Activated naive CD4-positive, alpha-beta T cell treated with Interleukin-2 at 50 U/mL for 16 hours (primary cell): ENCODE results near the gene ALG1L2.
A peak's percentile ranks its signal among the peaks of the same experiment; 100 is the strongest.
"Not testable (repeated sequence)": the region's sequence is repeated elsewhere in the genome, so short reads cannot be mapped to it uniquely, and the experiment has no call there.

Source experiments
- DNase-seq: peaks from one replicate; pipeline ENCODE4 v3.0.0-alpha.2; 2020

ALG1L2 gene

DNA sequence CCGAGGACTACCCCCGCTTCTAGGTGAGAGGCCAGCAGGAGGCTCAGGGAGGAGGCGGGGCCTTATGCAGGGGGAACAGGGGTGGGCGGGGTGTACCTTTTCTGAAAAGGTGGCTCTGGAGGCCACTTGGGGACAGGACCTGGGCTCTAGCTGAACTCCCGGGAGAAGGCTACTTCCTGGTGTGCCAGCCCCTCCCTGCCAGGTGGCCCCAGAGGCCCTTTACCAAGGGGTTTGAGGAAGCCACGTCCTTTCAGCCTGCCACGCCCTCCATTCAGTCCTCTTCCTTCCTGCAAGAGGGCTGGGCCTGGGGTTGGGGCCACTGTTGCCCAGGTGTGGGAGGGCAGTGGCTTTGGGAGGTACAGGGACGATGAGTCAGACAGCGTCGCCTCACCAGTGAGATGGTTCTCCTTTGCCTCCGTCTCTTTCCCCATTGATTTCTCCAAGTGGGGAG lies 12.9 kb downstream of the ALG1L2 start:
- peak; percentile 49 for DNase-seq

DNA sequence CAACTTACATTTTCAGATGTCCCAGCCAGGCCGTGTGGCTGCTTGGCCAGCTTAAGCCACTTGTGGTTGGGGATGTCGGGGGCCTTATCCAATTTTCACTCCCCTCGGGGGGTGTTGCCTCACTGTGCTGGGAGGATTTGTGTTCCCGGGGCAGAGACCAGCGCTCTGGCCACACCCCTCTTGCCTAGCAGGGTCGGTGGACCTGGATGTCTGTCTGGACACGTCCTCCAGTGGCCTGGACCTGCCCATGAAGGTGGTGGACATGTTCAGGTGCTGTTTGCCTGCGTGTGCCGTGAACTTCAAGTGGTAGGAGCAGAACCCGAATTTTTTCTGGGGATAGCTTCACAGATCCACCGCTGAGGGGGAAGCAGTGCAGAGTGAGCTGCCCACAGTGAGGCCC lies 14.2 kb downstream of the ALG1L2 start:
- DNase-seq: not testable (repeated sequence)

GRCh38 chr3:130097096-130097495 lies 15.5 kb downstream of the ALG1L2 start:
- DNase-seq: not testable (repeated sequence)

DNA sequence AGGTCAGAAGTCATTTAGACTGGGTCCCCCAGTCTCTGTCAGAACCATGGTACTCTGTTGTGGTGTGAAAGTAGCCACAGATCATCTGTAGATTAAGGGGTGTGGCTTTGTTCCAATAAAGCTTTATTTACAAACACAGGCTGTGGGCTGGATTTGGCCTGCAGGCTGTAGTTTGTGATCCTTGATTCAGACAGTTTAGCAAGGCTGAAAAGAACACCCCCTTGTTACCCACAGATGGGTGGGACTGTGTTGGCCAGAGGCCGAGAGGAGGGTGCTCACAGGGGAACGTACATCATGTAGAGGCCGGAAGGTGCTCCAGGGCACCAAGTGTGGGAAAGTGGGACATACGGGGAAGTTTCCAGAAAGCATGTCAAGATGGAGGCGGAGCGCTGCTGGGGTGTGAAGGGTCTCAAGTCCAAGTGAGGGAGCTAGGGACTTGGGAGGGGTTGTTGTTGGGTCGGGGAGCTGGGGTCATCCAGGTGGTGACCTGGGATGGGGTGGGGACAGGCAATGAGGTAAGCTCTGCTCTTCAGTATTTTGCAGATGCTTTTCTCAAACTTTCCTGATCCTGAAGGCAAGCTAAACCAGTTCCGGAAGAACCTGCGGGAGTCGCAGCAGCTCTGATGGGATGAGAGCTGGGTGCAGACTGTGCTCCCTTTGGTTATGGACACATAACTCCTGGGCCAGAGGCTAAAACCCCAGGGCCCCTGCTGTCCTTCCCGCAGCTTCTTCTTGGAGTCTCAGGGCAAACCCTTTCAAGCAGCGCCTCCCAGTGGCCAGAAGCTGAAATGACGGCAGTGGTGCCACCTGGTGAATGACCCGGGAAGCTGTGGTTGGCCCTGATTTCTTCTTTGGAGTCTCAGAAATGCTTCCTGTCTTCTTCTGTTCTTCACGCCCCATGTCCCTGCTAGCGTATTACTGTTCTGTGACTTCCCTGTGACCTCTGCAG lies 16.3 kb downstream of the ALG1L2 start:
- peak; percentile 49 for DNase-seq

DNA sequence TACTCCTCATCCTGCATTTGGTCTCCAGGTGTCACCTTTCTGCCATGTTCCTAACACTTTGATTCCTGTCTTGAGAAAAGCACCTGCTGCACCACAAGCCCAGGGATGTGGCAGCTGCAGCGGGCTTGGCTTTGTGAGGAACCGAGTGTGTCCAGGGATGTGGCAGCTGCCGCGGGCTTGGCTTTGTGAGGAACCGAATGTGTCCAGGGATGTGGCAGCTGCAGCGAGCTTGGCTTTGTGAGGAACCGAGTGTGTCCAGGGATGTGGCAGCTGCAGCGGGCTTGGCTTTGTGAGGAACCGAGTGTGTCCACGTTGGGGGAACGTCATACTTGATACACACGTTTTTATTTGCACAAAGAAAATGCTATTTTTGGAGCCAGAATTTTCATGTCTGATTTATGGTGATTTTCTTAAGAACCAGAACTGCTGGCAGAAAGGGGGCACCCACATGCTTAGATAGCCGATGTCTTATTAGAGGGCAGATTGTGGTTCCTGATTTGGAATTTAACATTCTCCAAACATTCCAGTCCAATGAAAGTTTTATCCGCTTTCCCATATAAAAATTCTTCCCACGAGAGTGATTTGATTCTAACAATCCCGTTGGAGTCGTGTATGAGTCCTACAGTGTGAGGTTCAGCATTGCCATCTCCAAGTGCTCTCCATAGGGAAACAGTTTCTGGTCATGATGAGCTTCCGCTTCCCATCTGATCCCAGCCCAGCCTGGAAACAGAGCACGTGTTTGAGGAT lies 17.2 kb downstream of the ALG1L2 start:
- not testable (repeated sequence) for DNase-seq

- DNase-seq: not testable (repeated sequence)
These were observed 20.9 kb downstream of the ALG1L2 start for GRCh38 chr3:130102545-130102944.

- not testable (repeated sequence) for DNase-seq
These were observed 22.6 kb downstream of the ALG1L2 start for GRCh38 chr3:130104191-130104590.

GRCh38 chr3:130107333-130107995 lies 25.8 kb downstream of the ALG1L2 start:
- not testable (repeated sequence) for DNase-seq

GRCh38 chr3:130108836-130109585 lies 27.4 kb downstream of the ALG1L2 start:
- DNase-seq: not testable (repeated sequence)

GRCh38 chr3:130110386-130111169 lies 28.9 kb downstream of the ALG1L2 start:
- peak; percentile 21 for DNase-seq

DNA sequence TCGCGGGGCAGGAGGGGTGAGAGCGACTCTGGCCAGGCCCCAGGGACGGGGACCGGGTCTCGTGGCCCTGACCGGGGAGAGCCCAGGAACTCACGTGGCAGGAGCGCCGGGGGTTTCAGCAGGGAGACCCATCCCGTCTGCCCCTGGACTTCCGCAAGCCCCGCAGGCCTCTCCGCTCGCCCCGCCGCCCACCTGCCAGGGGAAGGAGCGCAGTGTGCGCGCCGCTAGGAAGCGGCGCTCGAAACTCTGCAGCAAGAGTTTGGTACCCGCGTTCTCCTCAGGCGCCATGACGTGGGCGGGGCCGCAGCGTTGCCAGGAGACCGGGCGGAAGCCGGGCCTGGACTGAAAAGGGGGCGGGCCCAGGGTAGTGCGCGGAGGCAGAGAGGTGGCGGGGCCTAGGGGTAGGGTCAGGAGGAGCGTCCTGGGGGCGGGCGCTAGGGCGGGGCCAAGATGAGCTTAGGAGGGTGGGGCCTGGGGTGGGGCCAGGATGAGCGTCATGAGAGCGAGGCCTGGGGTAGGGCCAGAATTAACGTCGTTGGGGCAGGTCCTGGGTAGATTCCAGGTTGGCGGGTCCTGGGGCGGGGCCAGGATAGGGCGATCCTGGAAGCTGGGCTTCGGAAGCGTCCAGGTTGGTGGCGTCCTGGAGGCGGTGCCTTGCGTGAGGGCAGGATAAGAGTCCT lies 29.7 kb downstream of the ALG1L2 start:
- peak; percentile 99 for DNase-seq

DNA sequence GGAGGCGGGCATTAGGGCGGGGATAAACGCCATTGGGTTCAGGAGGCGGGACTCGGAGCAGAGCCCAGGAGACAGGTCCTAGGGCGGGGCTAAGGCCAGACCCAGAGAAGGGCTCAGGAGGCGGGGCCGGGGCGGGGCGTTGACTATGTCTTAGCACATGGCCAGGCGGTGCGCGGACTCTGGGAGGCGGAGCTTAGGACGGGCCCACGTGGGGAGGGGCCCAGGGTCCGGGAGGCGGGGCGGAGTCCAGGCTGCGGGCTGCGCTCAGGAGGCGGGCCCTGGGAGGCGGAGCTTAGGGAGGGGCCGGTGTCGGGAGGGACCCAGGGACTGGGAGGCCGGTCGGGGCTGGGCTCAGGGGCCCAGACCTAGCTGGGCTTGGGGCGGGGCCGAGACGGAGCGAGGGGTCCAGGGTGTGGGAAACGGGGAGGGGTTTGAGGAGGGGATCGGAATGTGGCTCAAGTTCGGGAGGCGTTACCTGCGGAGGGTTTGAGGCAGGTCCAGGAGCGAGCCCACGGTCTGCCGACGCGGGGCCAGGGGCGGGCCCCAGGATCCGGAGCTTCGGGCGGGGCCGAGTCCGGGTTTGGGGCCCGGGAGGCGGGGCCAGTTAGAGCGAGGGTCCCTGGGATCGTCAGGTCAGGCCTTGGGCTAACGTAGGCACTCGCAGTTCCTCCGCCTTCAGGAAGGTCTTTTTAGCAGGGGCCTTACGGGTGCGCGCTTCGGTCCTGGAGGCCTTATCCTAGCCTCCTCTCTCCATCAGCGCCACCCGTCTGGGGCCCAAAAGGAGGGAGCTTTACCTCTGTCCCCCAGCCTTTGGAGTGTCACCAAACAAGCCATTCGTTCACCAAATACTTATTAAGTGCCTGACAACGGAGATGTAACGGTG lies 30.5 kb downstream of the ALG1L2 start:
- peak; percentile 100 for DNase-seq

DNA sequence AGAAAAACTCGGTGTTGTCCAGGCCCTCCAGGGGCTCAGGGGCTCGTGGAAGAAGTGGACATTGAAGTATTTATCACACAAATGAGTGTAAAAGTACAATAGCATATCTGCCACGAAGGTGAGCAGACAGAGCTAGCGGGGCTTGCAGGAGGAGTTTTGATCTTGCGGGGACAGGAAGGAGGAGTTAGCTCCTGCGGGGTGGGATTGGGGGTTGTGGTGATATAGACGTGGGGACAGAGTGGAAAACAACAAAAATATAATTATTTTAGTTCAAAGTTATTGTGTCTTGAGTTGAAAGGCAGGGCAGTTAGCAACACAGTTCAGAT lies 31.1 kb downstream of the ALG1L2 start:
- DNase-seq: not testable (repeated sequence)

- not testable (repeated sequence) for DNase-seq
These were observed 33.8 kb downstream of the ALG1L2 start for GRCh38 chr3:130115400-130115799.

- no peak for DNase-seq
These were observed 36.3 kb downstream of the ALG1L2 start for GRCh38 chr3:130117933-130118332.

GRCh38 chr3:130119824-130120223 lies 38.2 kb downstream of the ALG1L2 start:
- not testable (repeated sequence) for DNase-seq

DNA sequence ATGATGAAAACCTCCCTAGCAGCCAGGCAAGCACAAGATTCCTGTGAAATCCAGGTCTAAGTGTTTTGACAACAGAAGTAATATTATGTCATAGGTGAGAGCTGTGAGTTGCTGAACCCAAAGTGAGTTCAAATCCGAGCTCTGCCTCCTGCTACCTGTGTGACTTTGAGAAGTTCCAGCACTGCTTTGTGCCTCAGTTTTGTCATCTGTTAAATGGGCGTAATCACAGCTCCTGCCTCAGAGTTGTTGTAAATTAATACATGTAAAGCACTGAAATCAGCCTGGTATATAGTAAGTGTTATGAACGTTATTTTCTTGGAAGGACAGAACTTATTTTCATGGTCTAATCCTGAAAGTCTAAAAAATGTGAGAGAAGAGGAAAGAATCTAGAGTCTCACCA lies 38.7 kb downstream of the ALG1L2 start:
- not testable (repeated sequence) for DNase-seq

DNA sequence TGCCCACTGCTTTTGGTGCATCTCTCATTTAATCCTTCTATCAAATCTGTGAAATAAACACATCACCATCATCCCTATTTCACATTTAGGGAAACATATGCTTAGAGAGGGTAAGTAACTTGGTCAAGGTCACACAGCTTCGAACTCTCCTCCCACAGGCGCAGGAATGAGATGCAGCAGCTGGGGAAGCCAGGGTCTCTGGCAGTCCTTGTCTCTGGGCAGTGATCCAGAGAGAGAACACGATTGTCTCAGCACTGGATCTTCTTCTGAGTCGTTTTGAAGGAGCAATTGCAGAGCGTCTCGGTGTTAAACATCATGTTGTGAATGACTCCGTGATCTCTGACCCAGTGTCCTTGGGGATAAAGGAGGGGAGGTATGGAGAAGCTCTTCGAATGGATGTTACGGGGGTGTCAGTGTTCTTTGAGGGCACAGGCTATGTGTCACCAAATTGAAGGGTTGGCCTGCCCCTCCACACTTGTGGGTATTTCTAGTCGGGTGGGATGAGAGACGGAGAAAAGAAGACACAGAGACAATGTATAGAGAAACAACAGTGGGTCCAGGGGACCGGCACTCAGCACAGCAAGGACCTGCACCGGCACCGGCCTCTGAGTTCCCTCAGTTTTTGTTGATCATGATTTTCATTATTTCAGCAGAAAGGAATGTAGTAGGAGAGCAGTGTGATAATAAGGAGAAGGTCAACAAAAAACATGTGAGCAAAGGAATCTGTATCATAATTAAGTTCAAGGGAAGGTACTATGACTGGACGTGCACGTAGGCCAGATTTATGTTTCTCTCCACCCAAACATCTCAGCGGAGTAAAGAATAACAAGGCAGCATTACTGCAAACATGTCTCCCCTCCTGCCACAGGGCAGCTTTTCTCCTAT lies 41.5 kb downstream of the ALG1L2 start:
- not testable (repeated sequence) for DNase-seq

GRCh38 chr3:130125406-130125805 lies 43.8 kb downstream of the ALG1L2 start:
- not testable (repeated sequence) for DNase-seq
